Measurements from ENCODE around the gene C16orf92. TPM values are rescaled to one million over a fixed set of nuclear protein-coding genes. Genes with fewer than 3 reads are reported as not detected.

Gene C16orf92
- total RNA-seq, 1 experiment from 2014 or later = not detected

GRCh38 chr16:30060836-30061554, 38.0 kb downstream of the C16orf92 start:
- H3K27me3 Mint-ChIP-seq (ENCODE audit: insufficient read depth, unreplicated experiment) = no peaks in the 10 kb centered on the region
- ChIA-PET CTCF (no interaction called here), POLR2A (interaction anchor here (0.6 kb wide), 1 partner anchor 395 kb away, joined by 3 read pairs; no protein-coding TSS in a partner anchor)
- intact Hi-C loops (cut with micrococcal nuclease) = no loop called here
- no peak overlapping the region for H3K27ac Mint-ChIP-seq (ENCODE audit: low read depth, unreplicated experiment)
- H3K9me3 Mint-ChIP-seq (ENCODE audit: unreplicated experiment) = no peaks in the 10 kb centered on the region
- H3K4me3 Mint-ChIP-seq (ENCODE audit: unreplicated experiment) = no peak overlapping the region
- BruUV-seq (replicated peaks) = no TSS peak
- TF ChIP-seq, protein P1, sequence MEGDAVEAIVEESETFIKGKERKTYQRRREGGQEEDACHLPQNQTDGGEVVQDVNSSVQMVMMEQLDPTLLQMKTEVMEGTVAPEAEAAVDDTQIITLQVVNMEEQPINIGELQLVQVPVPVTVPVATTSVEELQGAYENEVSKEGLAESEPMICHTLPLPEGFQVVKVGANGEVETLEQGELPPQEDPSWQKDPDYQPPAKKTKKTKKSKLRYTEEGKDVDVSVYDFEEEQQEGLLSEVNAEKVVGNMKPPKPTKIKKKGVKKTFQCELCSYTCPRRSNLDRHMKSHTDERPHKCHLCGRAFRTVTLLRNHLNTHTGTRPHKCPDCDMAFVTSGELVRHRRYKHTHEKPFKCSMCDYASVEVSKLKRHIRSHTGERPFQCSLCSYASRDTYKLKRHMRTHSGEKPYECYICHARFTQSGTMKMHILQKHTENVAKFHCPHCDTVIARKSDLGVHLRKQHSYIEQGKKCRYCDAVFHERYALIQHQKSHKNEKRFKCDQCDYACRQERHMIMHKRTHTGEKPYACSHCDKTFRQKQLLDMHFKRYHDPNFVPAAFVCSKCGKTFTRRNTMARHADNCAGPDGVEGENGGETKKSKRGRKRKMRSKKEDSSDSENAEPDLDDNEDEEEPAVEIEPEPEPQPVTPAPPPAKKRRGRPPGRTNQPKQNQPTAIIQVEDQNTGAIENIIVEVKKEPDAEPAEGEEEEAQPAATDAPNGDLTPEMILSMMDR (IDR thresholded peaks at IDR 0.05; ENCODE audit: unreplicated experiment) = no peak
- DNase-seq (ENCODE audit: unreplicated experiment) = no peak
- peaks cover 10% of the 10 kb centered on the region for H3K36me3 Mint-ChIP-seq (ENCODE audit: insufficient read depth, unreplicated experiment)
- peaks cover 13% of the 10 kb centered on the region for H3K4me1 Mint-ChIP-seq (ENCODE audit: insufficient read depth, unreplicated experiment)

GRCh38 chr16:30063278-30063892, 40.4 kb downstream of the C16orf92 start:
- no peak for DNase-seq (ENCODE audit: unreplicated experiment)
- Mint-ChIP-seq H3K4me3 (ENCODE audit: unreplicated experiment) (peak overlapping the region; percentile 97), H3K9me3 (ENCODE audit: unreplicated experiment) (no peaks in the 10 kb centered on the region), H3K27ac (ENCODE audit: low read depth, unreplicated experiment) (peak overlapping the region; percentile 95), H3K4me1 (ENCODE audit: insufficient read depth, unreplicated experiment) (peaks cover 25% of the 10 kb centered on the region), H3K36me3 (ENCODE audit: insufficient read depth, unreplicated experiment) (peaks cover 32% of the 10 kb centered on the region), H3K27me3 (ENCODE audit: insufficient read depth, unreplicated experiment) (no peaks in the 10 kb centered on the region)
- intact Hi-C loops (cut with micrococcal nuclease) = no loop called here
- POLR2A ChIA-PET = interaction anchor here (1.4 to 6.7 kb wide), 3 partner anchors 8 to 20 kb away, joined by 4 to 173 read pairs (median 155); partner anchors contain the start of gene PPP4C
- BruUV-seq (replicated peaks) = no TSS peak
- CTCF ChIA-PET = interaction anchor here (0.6 to 1.6 kb wide), 7 partner anchors 8 to 368 kb away, joined by 3 to 5 read pairs (median 3); partner anchors contain the start of genes KIF22 and TLCD3B
- TF ChIP-seq, protein P1 (IDR thresholded peaks at IDR 0.05; ENCODE audit: unreplicated experiment) = no peak

- CTCF ChIA-PET = interaction anchor here (0.6 to 1.6 kb wide), 10 partner anchors 9 to 1575 kb away, joined by 3 to 5 read pairs (median 3); partner anchors contain the start of gene TLCD3B
Measured at GRCh38 chr16:30063893-30064728, 41.1 kb downstream of the C16orf92 start.

More at GRCh38 chr16:30063893-30064728, 41.1 kb downstream of the C16orf92 start:
- no peaks in the 10 kb centered on the region for H3K27me3 Mint-ChIP-seq (ENCODE audit: insufficient read depth, unreplicated experiment)
- peak; percentile 55 for DNase-seq (ENCODE audit: unreplicated experiment)
- intact Hi-C loops (cut with micrococcal nuclease) = no loop called here
- TF ChIP-seq, protein P1 (IDR thresholded peaks at IDR 0.05; ENCODE audit: unreplicated experiment) = peak; percentile 15
- peak overlapping the region; percentile 95 for H3K27ac Mint-ChIP-seq (ENCODE audit: low read depth, unreplicated experiment)
- POLR2A ChIA-PET = interaction anchor here (0.7 to 6.7 kb wide), 8 partner anchors 9 to 260 kb away, joined by 3 to 173 read pairs (median 17); partner anchors contain the start of genes MAPK3, PPP4C and TBX6
- peak overlapping the region; percentile 97 for H3K4me3 Mint-ChIP-seq (ENCODE audit: unreplicated experiment)
- no TSS peak for BruUV-seq (replicated peaks)
- H3K4me1 Mint-ChIP-seq (ENCODE audit: insufficient read depth, unreplicated experiment) = peaks cover 25% of the 10 kb centered on the region
- H3K9me3 Mint-ChIP-seq (ENCODE audit: unreplicated experiment) = no peaks in the 10 kb centered on the region
- peaks cover 39% of the 10 kb centered on the region for H3K36me3 Mint-ChIP-seq (ENCODE audit: insufficient read depth, unreplicated experiment)
